NCI-H510A (cell line): ENCODE results near the gene LRMDA.

ENCODE experiments used
- DNase-seq: peaks from one replicate; lab custom pipeline; 2025; lab: John Stamatoyannopoulos, UW

LRMDA gene

GRCh38 chr10:76031099-76031498, 599.7 kb downstream of the LRMDA start:
- DNase-seq = no peak

DNA sequence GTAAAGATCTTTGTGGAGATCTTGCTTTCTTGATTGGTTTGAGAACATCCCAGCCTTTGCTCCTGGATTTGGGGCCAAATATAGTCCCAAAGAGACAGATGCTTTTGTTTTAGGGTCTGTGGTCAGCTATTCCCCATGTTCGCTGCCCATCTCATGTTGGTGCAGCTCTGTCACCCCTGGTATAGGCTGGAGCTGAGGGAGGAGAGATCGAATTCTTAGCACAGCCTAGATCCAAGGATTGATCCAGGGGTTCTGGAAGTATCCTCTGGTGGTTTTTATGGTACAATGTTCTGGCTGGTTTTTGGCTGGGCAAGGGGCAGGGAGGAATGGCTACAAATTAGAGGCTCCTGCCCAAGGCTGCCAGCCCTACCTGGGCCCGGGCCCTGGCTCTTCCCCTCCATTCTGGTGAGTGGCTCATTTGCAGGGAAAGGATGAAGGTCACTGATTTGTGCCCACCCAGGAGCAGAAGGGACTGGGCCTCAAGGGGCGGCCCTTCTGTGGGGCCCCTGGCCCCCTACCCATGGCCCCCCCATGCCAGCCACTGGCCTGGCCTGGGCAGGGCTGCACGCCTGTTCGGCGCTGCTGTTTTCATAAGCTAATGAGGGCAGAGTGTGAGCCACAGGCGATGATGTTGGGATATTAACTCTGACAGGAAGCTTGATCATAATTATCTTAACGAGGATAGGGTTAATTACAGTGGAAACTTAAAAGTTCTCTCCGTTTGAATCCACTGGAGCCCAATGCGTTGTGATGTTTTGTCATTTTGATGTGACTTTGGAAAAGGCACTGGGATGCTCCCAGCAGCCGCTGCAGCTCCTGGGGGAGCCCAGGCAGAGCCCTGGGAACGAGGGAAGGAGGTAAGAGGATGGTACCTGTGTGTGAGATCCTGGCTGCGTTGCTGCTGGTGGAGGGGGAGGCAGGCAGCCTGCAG, 600.6 kb downstream of the LRMDA start:
- no peak for DNase-seq

- no peak for DNase-seq
These were observed 601.2 kb downstream of the LRMDA start for GRCh38 chr10:76032700-76033039.

DNA sequence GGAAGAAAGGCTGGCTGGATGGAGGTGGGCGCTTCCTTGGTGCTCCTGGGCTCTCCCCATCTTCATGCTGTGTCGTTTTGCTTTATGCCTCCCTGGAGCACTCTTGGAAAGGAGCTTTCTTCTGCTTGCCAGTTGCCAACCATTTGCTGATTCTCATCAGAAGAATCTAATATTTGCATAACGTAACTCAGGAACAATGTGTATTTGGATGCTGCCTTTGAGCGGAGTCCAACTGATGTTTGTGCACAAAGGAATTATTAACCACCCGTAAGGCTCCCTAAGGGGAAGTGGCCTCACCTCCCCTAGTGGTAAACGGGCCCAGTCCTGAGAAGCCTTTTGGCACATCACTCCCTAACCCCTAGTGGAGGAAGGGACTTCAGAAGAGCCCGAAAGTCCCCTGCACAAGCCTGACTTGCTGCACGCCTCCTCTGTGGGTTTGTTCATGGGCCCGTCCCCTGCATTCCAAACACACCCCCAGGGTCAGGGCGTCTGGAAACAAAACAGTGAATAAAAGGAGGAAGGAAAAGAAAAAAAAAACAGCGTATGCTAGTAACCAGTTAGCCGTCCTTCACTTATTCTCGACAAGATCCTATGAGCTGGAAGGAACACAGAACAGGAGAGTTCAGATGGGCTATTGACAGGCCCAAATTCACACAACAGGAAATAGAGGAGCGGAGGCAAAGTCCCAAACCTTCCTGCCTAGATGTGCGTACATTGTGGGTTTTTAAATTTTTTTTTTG, 602.2 kb downstream of the LRMDA start:
- DNase-seq = no peak

DNA sequence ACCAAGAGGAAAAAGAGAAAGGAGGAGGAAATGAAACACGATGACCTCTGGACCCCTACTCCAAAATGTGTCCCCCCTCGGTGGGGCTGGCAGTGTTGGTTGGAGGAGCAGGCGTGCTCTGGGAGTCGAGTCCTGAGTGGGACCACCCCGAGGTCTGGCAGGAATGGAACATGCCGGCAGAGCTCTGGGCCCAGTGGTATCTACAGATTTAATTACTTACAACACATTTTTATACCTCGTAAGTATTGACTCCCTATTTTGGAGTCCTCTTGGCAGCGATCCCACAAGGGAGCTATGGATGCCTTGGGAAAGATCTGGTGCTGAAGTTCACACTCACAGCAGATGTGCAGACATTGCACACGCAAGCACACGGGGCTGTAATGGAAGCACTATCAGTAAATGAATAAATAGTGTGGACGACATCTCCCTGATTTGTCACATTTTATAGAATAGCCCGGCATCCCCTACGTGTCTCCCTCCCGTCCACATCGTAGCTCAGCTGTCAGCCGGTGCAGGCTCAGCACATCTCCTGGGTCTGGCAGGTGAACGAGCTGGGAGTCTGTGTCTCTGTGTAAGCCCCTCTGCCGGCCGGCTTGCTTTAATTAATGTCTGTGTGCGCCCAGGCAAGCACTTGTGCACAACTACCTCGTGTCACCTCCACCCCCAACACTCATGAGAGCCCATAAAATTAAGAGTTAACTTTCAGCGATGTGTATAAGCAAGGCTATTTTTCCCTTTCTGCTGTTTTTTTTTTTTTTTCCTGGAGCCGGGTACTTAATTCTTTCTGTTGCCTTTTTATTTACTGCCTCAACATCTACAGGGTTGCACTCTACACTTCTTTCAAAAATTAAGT, 603.2 kb downstream of the LRMDA start:
- peak; percentile 21 for DNase-seq

- DNase-seq = no peak
These were observed 604.0 kb downstream of the LRMDA start for GRCh38 chr10:76035206-76036110.

DNA sequence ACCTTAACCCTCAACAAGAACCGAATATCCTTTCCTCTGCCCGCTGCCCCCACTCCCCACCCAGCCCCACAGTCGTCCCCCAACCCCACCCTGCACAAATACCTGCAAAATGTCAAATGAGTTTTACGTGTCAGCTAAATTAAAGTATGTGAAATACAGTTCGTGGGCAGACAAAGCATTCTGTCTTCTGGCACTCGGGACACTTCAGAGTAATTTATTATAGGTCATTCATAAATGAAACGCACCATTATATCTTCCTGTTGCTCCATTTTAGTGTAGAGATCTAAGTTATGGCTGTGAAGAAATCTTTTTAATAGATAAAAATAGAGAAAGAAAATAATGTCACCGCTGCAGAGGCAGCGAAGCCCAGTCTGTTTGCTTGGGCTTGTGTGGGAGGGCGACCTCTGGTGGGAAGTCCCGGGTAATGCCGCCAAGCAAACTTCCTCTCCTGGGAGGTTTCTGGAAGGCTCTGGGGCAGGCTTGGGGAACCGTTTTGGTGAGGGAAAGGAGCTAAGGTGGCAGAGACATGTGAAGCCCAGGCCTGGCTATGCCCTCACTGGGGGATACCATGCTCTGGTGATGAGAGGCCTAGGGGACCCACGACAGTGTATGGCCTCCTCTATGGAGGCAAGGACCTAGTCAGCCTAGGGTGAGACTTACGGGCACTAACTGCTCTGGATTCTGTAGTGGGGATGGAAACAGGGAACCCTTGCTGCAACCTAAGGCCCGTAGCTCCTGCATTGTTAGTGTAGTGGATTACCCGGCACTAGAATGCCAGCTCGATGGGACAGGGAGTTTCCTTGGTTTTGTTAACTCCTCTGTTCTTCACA, 604.9 kb downstream of the LRMDA start:
- no peak for DNase-seq

GRCh38 chr10:76036962-76037361, 605.5 kb downstream of the LRMDA start:
- no peak for DNase-seq

DNA sequence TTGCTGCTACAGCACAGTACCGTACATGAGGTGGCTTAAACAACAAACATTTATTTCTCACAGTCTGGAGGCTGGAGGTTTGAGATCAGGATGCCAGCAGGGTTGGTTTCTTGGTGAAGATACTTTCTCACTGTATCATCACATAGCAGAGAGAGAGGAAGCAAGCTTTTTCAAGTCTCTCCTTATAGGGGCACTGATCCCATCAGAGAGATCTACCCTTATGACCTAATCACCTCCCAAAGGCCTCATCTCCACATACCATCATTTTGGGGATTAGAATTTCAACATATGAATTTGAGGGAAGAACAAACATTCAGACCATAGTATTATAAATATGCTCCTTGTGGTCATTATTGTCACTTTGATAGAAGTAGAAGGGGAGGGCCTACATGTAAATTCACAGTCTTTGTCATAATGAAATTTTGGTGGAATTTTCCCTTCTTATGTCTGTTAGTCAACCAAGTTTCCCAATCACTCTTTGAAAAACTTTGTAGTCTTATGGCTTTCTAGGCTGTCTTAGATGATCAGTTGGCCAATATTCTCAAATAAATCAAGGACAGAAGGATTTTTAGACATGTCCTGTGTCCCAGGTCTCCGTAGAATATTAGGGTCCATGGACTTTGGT, 606.2 kb downstream of the LRMDA start:
- no peak for DNase-seq

- DNase-seq = no peak
These were observed 607.3 kb downstream of the LRMDA start for GRCh38 chr10:76038696-76039095.

DNA sequence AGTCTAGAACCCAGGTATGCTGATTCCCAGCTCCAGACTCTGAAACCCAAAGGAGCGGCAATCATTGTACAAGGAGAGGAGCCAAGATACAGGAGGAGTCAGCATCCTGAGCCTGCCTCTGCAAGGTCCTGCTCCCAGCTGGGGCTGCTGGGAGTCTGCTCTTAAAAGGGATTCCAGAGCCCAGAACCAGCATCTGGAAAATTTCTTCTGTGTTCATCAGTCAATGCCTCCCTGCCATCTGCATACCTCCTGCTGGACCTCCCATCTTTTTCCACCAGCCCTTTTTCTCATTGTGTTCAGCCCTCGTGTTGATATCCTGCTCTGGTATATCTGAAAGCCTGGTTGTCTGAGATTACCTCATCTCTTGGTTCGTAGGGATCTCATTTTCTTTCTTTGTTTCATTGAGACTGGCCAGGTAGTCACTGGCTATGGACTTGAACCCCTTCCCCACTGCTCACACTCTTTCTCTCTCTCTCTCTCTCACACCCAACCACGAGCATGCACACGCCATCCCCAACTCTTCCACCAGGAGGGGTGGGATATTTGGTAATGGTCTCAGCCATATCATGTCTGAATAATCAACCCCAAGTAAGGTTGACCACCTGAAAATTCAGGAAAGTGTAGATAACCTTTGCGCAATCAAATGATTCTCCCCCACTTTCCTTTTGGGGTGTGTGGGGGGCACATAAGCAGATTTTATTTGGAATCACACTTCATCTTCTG, 608.8 kb downstream of the LRMDA start:
- no peak for DNase-seq

DNA sequence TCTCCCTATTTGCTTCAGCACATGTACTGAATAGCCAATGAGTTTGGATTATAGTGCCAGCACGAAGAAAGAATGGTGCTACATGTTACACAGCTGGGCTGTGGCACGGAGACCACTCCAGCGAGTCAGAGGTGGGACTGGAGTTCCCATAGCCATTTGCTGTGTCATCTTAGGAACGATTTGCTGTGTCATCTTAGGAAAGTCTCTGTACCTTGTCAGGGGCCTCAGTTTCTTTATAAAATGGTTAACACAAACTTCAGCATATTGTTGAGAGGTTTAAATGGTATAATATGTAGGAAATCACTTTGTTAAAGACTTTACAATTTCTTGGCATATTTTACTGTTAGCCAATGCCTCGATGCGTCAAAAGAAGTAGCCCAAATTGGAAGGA, 609.4 kb downstream of the LRMDA start:
- DNase-seq = no peak

DNA sequence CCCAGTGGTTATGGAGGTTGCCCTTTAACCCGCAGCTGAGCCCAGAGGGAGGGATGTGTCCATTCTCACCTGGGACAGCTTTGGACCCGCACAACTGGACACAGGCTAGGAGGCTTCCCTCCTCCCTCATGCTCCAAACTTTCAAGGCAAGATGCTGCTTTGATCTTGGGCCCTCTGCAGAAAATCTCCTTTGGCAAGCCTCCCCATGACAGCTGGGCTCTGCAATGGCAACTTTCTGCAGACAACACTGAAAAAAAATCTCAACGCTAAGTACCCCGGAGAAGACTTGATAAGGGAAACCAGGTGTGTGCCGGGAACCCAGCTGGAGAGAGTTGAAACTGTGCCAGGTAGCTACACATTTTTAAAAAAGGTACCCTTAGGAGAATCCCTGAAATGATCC, 610.1 kb downstream of the LRMDA start:
- DNase-seq = no peak

DNA sequence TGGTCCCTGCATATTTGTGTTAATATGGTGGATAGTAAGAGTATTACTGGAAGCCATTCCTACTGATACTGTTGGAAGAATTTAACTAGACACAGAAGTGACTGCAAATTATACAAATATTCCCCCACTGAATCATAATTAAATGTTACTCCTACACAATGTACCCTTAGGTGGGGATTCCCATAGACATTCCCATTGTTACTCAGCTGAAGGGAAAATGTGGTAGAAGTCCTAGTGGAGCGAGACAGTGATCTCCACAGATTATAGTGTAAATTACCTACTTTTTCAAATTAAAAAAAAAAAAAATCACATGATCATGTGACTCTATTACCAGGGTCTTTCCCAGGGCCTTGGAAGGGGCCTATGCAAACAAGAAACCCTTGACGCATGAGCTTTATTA, 611.8 kb downstream of the LRMDA start:
- DNase-seq = no peak

- no peak for DNase-seq
These were observed 613.3 kb downstream of the LRMDA start for GRCh38 chr10:76044751-76045150.

GRCh38 chr10:76045174-76045573, 613.8 kb downstream of the LRMDA start:
- no peak for DNase-seq

GRCh38 chr10:76047521-76047920, 616.1 kb downstream of the LRMDA start:
- no peak for DNase-seq

DNA sequence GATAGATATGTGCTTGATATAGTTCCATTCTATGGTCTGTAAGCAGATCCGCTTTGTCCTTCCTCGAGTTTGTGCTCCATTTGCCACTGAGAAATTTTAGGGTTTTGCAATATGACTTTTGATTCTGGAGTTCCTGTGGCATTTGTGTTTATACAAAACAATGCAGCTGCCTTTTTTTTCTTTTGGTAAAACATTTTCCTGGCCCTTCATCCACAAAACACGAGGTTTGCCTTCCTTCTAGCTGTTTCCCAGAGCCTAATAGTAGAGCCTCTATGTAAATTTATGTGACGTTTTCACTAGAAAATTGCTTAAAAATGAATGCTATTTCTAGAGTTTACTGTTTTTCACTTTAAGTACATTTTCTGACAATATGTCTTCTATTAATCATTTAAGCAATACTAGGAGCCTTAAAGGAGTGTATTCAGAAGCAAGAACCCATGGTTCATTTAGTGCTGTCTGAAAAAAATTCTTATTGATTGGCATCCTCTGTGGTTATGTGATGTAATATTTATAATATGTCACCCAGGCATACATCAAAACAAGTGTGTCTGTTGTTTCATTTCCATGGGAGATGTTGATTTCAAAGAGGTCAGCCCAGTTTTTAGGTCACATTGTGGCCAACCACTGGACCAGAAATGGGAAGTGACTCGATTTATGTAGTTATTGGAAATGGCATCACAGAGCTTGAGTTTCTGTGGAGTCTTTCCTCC, 618.3 kb downstream of the LRMDA start:
- no peak for DNase-seq

DNA sequence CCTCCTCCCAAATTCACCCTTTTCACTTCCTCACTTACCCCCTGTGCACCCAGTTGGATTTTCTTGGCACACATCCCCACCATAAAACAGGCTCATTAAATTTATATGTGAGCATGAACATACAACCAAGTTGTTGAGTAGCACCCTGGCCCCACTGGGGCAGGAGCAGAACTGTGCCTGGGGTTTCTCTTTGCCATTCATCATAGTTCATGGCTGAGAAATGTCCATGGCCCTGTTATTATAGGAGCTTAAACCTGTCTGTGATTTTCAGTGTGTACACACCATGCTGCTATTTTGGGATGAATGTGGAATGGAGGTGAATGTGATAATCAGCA, 618.8 kb downstream of the LRMDA start:
- DNase-seq = no peak
